Stomach (tissue), 9 donors: Measurements from ENCODE around the gene OGG1. TPM values are rescaled to one million over a fixed set of nuclear protein-coding genes. Genes with fewer than 3 reads are reported as not detected.

Experiments
- DNase-seq, 2 donors: peaks; one replicate each; pipeline versions ENCODE4 v3.0.0 to v3.0.0-alpha.2; 2013 to 2019
- H3K27ac ChIP-seq, 5 donors: fragments of 200-600 bp in 4 of 5; sonication (generic) in 4 of 5; one replicate each; pipeline ENCODE4 v1.5.1; 2013 to 2019; ENCODE audit warnings: mild to moderate bottlenecking in 1 of 5, moderate library complexity in 1 of 5
- H3K27me3 ChIP-seq, 3 donors: fragments of 200-600 bp; sonication (generic); one replicate each; pipeline ENCODE4 v1.5.1; 2017 to 2019; ENCODE audit warnings: mixed run types in 1 of 3
- H3K36me3 ChIP-seq, 4 donors: fragments of 200-600 bp; sonication (generic); 1 replicate in 3 of 4; 2 replicates in 1 of 4; pipeline ENCODE4 v1.5.1; 2016 to 2019
- H3K4me1 ChIP-seq, 4 donors: fragments of 200-600 bp; sonication (generic); one replicate each; pipeline ENCODE4 v1.5.1; 2016 to 2019
- H3K4me3 ChIP-seq, 4 donors: fragments of 200-600 bp; sonication (generic) in 3 of 4; one replicate each; pipeline ENCODE4 v1.5.1; 2016 to 2019; ENCODE audit warnings: mild to moderate bottlenecking in 1 of 4
- H3K9me3 ChIP-seq, 4 donors: fragments of 200-600 bp; sonication (generic); one replicate each; pipeline ENCODE4 v1.5.1; 2016 to 2019
- EP300 ChIP-seq: sonication (generic); formaldehyde crosslinking; IDR thresholded peaks from one replicate; pipeline ENCODE4 v1.6.1; 2017; ENCODE audit warnings: antibody characterized with exemption
- POLR2A ChIP-seq, 4 donors: fragments of 450-650 bp; IDR thresholded peaks; one replicate each; pipeline ENCODE4 v1.6.1; 2016; ENCODE audit warnings: antibody characterized with exemption in 4 of 4, control low read depth in 2 of 4, mild to moderate bottlenecking in 1 of 4, moderate library complexity in 1 of 4
- POLR2AphosphoS5 ChIP-seq, 3 donors: sonication (generic); formaldehyde crosslinking; IDR thresholded peaks; one replicate each; pipeline ENCODE4 v1.6.1; 2016; ENCODE audit warnings: antibody characterized with exemption in 3 of 3
- WGBS, 5 donors: extraction: QIAGEN DNeasy Blood & Tissue Kit in 3 of 5; methylation state at CpG; one replicate each; pipeline versions ENCODE4 v1.1.5 to v1.1.7; 2013 to 2018; 5-methylcytosine and 5-hydroxymethylcytosine counted together
- intact Hi-C: fragments of 100-400 bp; cut with DNase I; formaldehyde crosslinking; loops from one replicate; pipeline ENCODE4 v1.15.1; 2023; ENCODE audit warnings: low total_unique reads
- polyA plus RNA-seq, 3 donors: library from polyadenylated mRNA; stranded (reverse); fragments of 200-250 nt; gene quantifications; one replicate each; pipeline ENCODE4 v1.2.3, GENCODE V29; 2013
- total RNA-seq, 5 donors: library from RNA; depleted of rRNA; stranded (reverse); fragments of >200 nt; gene quantifications; one replicate each; pipeline versions ENCODE4 v1.1.0 to v1.2.3, GENCODE V29; 2014 to 2016
- TF ChIP-seq, protein P1 (sequence below), 7 experiments: fragments of 450-650 bp in 4 of 7; fragments of 200-600 bp in 3 of 7; sonication (generic) in 3 of 7; IDR thresholded peaks; one replicate each; pipeline ENCODE4 v1.5.1; 2016 to 2019; ENCODE audit warnings: antibody characterized with exemption in 7 of 7, control low read depth in 2 of 7, mild to moderate bottlenecking in 1 of 7
- donor health status: healthy with polysubstance abuse.
- donor health status: Bipolar disorder and iron deficiency.
- donor health status: healthy.

OGG1 gene
- total and polyA plus RNA-seq, 8 donors, result 7.6 to 54.5 (median 17.5) TPM

DNA sequence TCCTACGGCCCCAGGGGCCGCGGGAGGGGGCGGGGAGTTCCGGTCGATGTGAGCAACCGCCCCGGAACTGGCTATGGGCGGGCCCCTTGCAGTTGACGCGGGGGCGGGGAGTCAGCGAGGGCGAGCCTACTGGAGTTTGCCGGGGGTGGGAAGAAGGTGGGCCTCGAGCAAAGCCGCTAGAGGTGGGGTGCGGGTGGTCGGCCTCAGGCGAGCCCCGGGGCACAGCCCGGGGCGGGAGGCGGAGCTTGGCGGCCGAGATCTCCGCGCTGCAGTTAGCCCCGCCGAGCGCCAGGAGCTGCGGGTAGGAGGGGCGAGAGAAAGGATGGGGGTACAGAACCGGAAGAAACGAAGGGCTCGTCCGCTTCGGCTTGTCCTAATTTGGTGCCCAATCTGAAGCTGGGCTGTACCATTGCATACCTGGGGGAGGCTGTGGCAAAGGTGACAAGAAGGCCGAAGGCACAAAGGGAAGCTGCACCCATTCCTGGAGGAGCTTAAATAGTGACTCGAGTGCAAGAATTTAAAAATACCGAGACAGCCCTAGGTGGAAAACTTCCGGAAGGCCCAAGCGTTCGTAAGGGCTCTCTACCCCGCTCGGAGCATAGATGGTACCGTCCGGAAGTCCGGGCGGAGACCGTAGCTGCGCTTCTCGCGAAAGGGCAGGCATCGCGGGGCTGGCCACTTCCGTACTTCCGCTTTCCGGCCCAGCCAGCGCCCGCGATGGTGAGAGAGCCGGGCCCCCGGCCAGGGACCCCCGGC lies 42.8 kb downstream of the OGG1 start, which contains the start of the genes ARPC4 and TADA3:
Gene ARPC4 (plus strand): TSS at position 678 of the 756 bp plus-strand sequence. CDS start 40 bp downstream, at position 718.
Gene TADA3 (minus strand): TSS at position 69 of the 756 bp plus-strand sequence. CDS start 1,007 bp downstream, outside the sequence.
- peaks cover 18 to 62% (median 48%) of the 10 kb centered on the region in 4 donors for H3K4me1 ChIP-seq
- DNase-seq, result peak; percentile 92 to 98
- TF ChIP-seq POLR2AphosphoS5 (IDR thresholded peaks at IDR 0.05) (peak; percentile 45 to 75 (median 74)), EP300 (no peak), POLR2A (IDR thresholded peaks at IDR 0.05) (peak in 2 of 4 donors; percentile 34 to 57)
- TF ChIP-seq, protein P1, sequence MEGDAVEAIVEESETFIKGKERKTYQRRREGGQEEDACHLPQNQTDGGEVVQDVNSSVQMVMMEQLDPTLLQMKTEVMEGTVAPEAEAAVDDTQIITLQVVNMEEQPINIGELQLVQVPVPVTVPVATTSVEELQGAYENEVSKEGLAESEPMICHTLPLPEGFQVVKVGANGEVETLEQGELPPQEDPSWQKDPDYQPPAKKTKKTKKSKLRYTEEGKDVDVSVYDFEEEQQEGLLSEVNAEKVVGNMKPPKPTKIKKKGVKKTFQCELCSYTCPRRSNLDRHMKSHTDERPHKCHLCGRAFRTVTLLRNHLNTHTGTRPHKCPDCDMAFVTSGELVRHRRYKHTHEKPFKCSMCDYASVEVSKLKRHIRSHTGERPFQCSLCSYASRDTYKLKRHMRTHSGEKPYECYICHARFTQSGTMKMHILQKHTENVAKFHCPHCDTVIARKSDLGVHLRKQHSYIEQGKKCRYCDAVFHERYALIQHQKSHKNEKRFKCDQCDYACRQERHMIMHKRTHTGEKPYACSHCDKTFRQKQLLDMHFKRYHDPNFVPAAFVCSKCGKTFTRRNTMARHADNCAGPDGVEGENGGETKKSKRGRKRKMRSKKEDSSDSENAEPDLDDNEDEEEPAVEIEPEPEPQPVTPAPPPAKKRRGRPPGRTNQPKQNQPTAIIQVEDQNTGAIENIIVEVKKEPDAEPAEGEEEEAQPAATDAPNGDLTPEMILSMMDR (IDR thresholded peaks at IDR 0.05), result peak in 2 of 7 experiments; percentile 6 to 14
- peak within 1 kb of the TSS; percentile 94 to 99 (median 98) for H3K27ac ChIP-seq
- H3K27me3 ChIP-seq, result no peaks in the 10 kb centered on the region
- 0 to 1% (median 1%) methylated on average over 62 to 65 of the region's 65 CpGs for WGBS, 5 donors
- peaks cover 19 to 63% (median 55%) of the 10 kb centered on the region in 4 donors for H3K36me3 ChIP-seq
- intact Hi-C loops, result no loop called here
- no peaks in the 10 kb centered on the region for H3K9me3 ChIP-seq
- H3K4me3 ChIP-seq, result peak within 1 kb of the TSS; percentile 82 to 99 (median 93)

DNA sequence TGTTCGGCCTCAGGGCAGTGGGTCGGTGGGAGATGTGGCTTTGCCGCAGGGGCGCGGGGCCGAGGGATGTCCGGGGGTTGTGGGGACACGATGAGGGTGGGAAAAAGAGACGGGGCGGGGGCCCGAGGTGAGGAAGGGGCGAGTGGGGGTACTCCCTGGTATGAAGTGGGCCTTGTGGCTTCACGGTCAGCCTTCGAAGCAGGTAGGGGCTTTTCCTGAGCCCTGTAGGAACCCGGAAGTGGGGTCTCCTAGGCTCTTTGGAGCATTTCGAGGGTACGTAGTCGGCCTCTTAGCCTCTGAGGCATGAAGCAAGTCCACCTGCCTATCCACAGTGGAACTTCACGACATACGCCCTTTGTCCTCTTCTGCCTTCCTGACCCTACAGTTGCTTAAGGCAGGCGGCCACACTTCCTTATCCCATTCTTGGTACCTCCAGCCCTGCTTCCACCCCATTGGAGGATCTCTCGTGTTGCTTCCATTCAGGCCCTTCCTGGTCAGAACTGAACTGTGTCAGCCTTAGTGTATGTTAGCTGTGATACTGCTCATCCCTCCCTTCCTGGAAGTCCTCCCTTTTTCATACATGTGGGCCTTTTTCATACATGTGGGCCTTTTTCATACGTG lies 43.5 kb downstream of the OGG1 start:
- DNase-seq, result peak in 1 of 2 donors; percentile 70
- 0 to 2% (median 1%) methylated on average over 22 to 23 of the region's 23 CpGs for WGBS, 5 donors
- peaks cover 25 to 63% (median 56%) of the 10 kb centered on the region in 4 donors for H3K36me3 ChIP-seq
- peak overlapping the region; percentile 94 to 99 (median 98) for H3K27ac ChIP-seq
- H3K4me3 ChIP-seq, result peak overlapping the region; percentile 82 to 99 (median 93)
- intact Hi-C loops, result no loop called here
- no peaks in the 10 kb centered on the region for H3K27me3 ChIP-seq
- peaks cover 18 to 63% (median 48%) of the 10 kb centered on the region in 4 donors for H3K4me1 ChIP-seq
- TF ChIP-seq, protein P1 (IDR thresholded peaks at IDR 0.05), result no peak
- peak in 1 of 3 donors; percentile 11 for TF ChIP-seq POLR2AphosphoS5 (IDR thresholded peaks at IDR 0.05)
- no peaks in the 10 kb centered on the region for H3K9me3 ChIP-seq

- H3K36me3 ChIP-seq, result peaks cover 25 to 63% (median 56%) of the 10 kb centered on the region in 4 donors
- H3K4me1 ChIP-seq, result peaks cover 18 to 63% (median 48%) of the 10 kb centered on the region in 4 donors
- intact Hi-C loops, result no loop called here
- TF ChIP-seq POLR2A (IDR thresholded peaks at IDR 0.05) (no peak), EP300 (no peak), POLR2AphosphoS5 (IDR thresholded peaks at IDR 0.05) (no peak)
- TF ChIP-seq, protein P1 (IDR thresholded peaks at IDR 0.05), result no peak
- H3K27ac ChIP-seq, result peak overlapping the region in 1 of 5 donors; percentile 98
- no peaks in the 10 kb centered on the region for H3K27me3 ChIP-seq
- peak overlapping the region in 2 of 4 donors; percentile 82 to 89 for H3K4me3 ChIP-seq
- no peaks in the 10 kb centered on the region for H3K9me3 ChIP-seq
- WGBS, 5 donors, result 92 to 96% (median 95%) methylated on average over 11 of the region's 11 CpGs
- DNase-seq, result no peak
Measured at GRCh38 chr3:9794400-9794799, 44.6 kb downstream of the OGG1 start.

- no peak overlapping the region for H3K4me3 ChIP-seq
- no peaks in the 10 kb centered on the region for H3K27me3 ChIP-seq
- WGBS, 5 donors, result 78 to 90% (median 87%) methylated on average over 5 of the region's 5 CpGs
- TF ChIP-seq, protein P1 (IDR thresholded peaks at IDR 0.05), result no peak
- TF ChIP-seq EP300, result no peak
- no peak for TF ChIP-seq POLR2AphosphoS5 (IDR thresholded peaks at IDR 0.05)
- TF ChIP-seq POLR2A (IDR thresholded peaks at IDR 0.05), result no peak
- peaks cover 28 to 63% (median 57%) of the 10 kb centered on the region in 4 donors for H3K36me3 ChIP-seq
- H3K4me1 ChIP-seq, result peaks cover 18 to 63% (median 47%) of the 10 kb centered on the region in 4 donors
- no peak overlapping the region for H3K27ac ChIP-seq
- no peak for DNase-seq
- no peaks in the 10 kb centered on the region for H3K9me3 ChIP-seq
- intact Hi-C loops, result no loop called here
Measured at GRCh38 chr3:9795207-9795606, 45.5 kb downstream of the OGG1 start.
